HG02571 (cell line): ENCODE data around the gene CPA5.
"Not testable (repeated sequence)": the region's sequence is repeated elsewhere in the genome, so short reads cannot be mapped to it uniquely, and the experiment has no call there.

Experiments used
- ATAC-seq: cut with Tn5 transposase; IDR thresholded peaks from one replicate; pipeline ENCODE4 v1.9.1; 2021; ENCODE audit warnings: mild to moderate bottlenecking, moderate library complexity; ENCODE audit not compliant: unreplicated experiment

CPA5 gene, protein sequence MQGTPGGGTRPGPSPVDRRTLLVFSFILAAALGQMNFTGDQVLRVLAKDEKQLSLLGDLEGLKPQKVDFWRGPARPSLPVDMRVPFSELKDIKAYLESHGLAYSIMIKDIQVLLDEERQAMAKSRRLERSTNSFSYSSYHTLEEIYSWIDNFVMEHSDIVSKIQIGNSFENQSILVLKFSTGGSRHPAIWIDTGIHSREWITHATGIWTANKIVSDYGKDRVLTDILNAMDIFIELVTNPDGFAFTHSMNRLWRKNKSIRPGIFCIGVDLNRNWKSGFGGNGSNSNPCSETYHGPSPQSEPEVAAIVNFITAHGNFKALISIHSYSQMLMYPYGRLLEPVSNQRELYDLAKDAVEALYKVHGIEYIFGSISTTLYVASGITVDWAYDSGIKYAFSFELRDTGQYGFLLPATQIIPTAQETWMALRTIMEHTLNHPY

DNA sequence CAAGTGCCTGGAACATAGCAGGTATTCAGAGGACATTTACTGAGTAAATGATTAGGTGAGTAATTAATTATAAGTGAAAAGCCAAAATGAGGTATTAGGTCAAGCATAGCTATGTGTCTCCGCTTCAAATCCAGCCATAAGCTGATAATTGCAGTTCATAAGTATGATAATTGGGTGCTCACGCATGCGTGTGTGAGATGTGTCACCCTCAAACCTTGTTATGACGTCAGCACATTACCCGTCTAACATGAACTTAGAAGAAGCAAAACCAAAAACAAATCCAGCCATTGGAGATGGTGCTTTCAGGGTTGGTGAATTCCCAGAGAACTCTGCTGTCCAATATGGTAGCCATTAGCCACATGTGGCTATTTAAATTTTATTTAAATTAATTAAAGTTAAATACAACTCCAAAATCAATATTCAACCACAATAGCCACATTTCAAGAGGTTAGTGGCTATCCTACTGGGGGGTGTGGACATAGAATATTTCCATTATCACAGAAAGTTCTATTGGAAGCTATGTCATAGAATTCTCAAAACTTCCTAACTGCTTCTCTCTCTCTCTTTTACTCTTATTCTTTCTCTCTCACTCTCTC, at the start of gene CPA5:
TSS of gene CPA5 (plus strand) at position 546 of the 596 bp plus-strand sequence. CDS start 1,670 bp downstream, outside the sequence.
- ATAC-seq, result no peak

DNA sequence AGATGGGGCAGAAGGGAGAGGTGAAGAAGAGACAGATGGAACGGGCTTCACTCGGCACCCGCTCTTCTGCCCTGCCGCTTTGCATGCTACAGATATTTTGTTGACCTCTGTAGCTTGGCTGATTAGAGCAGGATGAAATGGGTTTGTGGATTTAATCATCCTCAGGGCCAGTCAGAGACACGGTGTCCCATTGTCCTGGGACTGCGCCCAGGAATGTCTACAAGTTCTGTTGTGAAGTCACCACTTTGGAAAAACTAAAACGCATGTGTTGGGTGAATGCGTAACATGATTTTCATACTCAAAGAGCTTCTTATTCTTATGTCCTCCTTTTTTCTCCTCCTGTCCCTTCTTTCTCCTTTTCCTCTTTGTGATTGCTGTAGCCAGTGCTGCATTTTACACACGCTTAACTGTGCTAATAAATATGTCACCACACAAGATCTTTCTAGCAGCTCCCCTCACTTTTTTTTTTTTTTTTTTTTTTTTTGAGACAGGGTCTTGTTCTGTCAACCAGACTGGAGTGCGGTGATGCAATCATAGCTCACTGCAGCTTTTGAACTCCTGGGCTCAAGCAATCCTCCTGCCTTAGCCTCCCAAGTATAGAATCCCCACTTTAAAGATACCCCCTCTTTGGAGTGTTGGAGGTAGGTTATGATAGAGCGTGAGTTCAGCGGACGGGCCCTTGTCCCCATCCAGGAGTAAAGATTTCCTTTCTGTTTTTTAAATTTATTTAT, 48.2 kb upstream of the CPA5 start:
- no peak for ATAC-seq

DNA sequence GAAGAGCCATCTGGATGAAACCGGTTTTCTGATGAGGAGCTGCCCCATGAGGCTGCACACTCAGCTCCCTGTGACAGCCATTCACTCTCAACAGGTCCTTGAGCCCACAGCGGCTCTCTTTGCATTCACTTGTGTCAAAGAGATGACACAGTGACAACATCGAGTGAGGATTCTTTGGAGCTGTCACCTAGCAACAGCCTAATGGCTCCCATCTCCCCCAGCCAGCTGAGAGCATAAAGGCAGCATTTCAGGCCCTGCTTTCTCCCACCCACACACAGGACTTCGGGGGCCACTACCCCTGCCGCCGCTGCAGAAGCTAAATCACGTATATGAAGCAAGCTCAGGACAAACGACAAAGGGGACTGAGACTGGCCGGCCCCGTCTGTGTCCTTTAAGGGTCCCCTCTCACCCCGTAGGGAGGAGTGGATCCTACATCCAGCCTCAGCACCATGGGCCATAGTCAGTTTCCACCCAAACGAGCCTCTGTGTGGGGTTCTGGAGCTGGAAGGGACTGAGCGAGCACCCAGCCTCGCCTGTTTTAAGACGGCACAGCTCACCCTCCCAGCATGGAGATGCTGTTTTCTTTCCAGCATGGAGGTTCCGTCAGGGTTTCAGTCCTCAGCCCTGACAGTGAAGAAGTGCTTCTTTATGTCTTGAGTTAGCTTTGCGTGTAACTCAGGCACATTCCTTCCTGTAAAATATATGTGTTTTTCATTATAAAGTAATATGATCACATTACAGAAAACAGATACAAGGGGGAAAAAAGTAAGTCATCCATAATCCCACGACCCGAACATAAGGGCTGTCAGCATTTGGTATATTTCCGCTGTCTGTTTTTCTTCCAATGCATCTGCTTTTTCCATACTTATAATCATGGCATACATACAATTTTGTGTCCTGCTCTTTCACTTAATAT, 46.7 kb upstream of the CPA5 start:
- no peak for ATAC-seq

DNA sequence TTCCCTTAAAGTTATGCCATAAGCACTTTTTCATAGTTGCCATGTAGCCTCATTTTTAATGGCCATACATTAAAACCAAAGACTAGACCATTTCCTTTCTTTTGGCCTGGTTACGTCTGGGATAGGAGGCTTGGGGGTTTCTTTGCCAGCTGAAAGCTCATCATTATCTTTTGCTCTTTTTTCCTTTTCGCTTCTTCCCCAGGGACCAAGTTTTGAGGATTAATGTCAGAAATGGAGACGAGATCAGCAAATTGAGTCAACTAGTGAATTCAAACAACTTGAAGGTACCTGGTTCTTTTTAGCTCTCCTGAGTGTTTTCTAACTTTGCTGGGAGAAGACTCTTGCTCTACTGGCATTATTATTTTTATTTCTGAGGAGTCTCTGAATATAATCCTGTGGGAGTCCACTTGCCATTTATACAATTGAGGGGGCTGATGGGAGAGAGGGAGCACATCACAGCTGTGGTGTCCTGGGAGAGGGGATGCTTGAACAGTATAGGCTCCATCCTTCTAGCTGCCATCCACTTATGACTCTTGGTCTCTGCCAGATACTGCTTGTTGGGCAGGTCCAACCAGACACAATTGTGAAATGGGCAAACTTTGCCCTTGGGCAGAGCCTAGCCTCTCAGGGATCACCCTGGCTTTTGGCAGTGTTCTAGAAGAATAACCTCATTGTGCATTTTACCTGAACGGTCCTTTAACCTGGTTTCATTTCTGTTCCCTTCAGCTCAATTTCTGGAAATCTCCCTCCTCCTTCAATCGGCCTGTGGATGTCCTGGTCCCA, 45.9 kb upstream of the CPA5 start:
- no peak for ATAC-seq

DNA sequence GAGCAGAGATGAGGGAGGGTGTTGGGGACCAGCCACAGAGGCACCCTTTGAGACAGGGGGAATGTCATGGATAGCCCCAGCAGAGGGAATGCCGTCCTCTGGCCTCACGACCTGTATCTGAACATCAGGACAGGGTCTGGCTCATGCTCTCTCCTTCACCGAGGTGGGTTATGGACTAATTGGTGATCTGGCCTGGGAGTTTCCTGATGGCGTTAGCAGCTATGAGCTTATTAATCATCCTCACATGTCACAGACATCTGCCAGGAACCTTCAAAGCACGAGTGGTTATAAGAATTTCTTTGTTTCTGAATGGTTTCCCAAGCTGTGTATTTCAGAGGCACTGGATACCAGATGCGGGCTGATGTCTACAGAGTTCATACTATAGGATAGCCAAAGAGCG, 44.8 kb upstream of the CPA5 start:
- ATAC-seq, result no peak

DNA sequence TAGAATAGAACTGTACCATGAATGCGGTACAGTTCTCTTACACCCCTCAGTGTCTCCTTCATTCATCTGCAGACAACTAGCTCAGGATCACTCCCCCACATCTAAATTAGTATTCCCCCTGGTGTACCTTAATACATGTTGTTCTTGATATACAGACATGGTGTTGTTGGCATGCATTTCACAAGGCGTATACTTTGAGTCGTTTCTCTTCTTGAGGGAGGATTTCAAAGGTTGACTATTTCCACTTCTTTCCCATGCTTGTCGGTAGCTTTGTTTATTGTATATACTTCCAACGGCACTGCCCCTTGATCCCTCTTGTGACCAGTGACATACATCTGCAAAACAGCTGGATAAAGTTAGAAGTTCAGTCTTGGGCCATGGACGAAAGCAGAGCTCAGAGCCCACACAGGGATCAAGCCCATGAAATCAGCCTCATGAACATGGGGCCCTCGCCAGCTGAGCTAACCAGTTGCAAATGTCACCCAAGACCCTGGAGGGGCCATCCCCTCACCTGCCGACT, 43.1 kb upstream of the CPA5 start:
- ATAC-seq, result no peak

DNA sequence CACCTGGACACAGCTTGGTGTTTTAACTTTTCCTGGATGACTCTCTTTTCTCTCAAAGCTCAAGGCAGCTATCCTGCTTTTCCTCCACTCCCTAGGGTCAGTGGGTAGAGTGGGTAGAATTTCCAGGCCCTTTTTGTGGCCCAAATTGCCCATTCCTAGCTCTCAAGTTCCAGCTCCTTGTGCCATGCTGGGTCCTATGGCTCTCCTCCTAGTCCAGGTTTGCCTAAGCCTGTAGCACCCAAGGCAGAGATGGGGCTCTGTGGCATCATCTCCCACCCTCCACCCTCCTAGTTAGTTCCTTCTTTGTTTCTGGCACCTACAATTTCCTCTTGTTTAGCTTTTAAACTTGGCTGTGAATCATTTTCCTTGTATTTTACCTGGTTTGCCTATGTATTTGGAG, 42.0 kb upstream of the CPA5 start:
- no peak for ATAC-seq

DNA sequence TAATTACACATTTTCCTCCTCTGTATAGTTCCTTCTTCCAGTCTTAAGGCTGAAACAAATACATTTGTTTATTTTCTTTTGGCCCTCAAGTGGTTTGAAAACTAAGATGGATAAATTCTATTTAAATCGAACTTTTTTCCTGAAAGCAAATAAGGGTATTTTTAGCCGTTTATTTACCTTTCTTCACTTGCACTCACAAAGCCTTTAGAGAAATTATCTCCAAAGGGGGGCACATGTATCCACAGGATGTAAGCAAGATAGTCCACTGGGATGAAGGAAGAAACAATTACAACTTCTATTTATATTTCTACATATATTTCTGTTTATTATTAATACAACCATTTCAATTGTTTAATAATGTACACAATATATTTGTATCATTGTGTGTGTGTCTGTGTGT, 41.5 kb upstream of the CPA5 start:
- ATAC-seq, result no peak

DNA sequence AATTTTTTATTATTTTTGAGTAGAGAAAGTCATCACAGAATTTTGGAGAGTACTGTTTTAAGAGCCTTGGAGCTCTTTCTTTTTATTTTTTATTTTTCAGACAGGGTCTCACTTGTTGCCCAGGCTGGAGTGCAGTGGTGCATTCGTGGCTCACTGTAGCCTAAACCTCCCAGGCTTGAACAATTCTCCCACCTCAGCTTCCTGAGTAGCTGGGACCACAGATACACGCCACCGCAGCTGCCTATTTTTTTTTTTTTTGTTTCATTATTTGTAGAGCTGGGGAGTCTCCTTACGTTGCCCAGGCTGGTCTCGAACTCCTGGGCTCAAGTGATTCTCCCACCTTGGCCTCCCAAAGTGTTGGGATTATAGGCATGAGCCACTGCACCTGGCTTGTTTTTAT, 41.1 kb upstream of the CPA5 start:
- no peak for ATAC-seq

DNA sequence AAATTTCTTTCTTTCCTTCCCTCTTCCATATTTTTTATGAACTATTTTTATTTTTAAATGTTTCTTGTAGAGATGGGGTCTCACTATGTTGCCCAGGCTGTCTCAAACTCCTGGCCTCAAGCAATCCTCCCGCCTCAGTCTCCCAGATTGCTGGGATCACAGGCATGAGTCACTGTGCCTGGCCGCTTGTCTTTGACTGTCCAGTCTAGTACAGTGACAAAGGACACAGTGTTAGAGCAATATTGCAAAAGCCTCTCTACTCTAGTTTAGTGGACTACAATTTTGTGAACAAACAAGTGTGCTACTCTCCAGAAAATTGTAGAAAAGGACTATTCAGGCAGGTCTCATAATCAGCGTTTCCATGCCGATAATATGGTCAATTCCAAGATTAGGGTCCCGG, 40.6 kb upstream of the CPA5 start:
- no peak for ATAC-seq

DNA sequence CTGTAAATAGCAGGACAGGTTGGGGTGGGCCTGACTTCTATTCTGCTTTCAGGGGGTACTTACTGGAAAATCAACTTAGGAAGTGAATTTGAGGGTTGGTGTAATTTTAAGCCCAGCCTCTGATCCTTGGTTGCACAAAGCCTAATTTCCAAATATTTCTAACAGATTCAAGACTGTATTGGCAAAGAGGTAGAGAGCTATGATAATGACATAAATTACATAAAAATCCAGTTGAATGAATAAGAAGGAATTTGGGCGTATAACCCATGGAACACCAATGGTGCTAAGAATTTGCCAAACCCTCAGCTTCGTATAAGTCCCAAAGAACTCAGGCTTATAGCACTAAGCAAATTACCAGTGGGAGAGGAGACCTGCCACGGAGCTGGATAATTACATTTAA, 39.7 kb upstream of the CPA5 start:
- no peak for ATAC-seq

DNA sequence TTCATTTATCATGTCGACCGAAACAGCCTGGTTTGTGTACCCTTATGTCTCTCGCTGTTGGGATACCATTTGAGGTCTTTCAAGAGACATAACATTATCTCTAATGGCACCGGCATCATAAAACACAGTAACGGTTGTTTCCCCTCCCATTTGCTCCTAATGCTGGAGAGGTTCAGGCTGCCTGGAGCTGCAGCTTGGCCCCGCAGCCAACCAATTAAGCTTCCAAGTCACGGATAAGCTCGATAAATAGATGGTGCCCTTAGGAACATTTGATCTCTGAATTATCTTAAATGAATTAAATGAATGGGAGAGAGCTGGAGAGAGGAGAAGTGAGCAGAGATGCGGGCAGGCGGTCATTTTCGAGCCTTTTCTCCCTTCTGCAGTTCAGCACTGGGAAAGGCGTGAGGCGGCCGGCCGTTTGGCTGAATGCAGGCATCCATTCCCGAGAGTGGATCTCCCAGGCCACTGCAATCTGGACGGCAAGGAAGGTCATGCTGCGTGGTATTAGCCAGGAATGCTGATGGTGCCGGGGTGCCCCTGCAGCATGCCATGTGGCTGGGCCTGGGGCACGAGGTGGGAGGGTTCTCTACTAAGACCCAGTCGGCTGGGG, 39.1 kb upstream of the CPA5 start:
- ATAC-seq, result no peak

DNA sequence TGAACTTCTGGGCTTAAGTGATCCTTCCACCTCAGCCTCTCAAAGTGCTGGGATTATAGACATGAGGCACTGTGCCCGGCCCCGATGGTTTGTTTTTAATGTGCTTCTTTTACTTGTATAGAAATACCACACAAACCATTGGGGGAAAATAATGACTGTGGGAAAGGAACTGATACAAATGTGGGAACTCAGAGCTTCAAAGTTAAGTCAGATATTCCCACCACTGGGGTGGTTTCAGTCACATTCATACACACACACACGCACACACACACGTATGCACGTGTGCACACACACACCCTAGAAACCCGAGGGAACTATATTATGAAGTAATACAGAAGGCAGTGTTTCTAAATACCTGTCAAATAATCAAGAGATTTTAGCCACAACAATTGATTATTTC, 34.6 kb upstream of the CPA5 start:
- no peak for ATAC-seq

DNA sequence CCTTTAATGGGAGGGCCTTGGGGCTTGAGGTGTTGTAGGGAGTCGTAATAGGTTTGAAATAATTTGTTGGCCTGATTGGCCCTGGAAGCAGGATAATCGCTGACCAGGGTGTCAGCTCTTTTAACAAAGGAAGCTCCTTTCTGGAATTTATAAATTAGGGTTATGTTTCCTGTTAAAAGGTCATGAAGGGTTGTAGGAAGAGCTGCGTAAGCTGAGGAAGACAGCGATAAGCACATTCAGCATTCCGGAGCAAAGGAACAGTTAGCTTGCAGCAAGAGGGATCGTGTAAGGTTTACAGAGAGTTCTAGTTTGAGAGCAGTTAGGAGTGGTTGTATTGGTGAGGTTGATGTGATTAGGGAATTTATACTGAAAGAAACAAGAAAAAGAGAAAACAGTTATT, 30.3 kb upstream of the CPA5 start:
- ATAC-seq, result no peak

DNA sequence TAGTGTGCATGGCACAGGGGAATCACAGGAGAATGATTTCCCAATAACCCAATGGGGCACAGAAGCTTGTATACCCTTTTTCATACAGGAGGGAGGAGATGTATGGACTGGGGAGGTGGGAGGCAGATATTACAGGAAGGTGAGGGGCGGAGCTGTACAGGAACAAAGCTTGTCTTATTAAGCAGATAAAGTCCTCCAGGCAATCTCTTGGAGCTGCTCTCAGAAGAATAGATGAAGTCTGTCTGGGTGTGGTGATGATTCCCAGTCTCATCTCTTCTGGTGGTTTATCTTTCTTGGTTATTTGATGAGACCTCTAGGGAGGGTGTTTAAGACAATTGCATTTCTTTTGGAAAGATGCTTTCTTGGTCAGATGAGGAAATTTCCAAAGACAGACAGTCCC, 25.1 kb upstream of the CPA5 start:
- ATAC-seq, result no peak

DNA sequence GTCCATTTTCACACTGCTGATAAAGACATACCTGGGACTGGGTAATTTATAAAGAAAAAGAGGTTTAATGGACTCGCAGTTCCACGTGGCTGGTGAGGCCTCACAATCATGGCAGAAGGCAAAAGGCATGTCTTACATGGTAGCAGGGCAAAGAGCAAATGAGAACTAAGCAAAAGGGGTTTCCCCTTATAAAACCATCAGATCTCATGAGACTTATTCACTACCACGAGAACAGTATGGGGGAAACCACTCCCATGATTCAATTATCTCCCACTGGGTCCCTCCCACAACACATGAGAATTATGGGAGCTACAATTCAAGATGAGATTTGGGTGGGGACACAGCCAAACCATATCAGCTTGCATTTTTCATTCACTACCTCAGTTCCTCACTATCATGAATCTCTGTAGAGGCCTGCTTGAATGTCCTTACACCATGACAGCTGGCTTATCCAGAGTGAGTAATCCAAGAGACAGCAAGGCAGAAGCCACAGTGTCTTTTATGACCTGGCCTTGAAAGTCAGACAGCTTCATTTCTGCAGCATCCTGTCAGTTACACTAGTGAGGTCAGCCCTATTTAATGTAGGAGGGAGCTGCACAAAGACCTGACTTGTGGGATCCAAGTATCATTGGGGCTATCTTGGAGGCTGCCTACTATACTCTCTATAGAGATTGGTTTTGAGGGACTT, 22.9 kb upstream of the CPA5 start:
- ATAC-seq, result not testable (repeated sequence)

DNA sequence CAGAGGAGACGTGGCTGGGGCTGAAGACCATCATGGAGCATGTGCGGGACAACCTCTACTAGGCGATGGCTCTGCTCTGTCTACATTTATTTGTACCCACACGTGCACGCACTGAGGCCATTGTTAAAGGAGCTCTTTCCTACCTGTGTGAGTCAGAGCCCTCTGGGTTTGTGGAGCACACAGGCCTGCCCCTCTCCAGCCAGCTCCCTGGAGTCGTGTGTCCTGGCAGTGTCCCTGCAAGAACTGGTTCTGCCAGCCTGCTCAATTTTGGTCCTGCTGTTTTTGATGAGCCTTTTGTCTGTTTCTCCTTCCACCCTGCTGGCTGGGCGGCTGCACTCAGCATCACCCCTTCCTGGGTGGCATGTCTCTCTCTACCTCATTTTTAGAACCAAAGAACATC, 22.0 kb upstream of the CPA5 start:
- ATAC-seq, result no peak

DNA sequence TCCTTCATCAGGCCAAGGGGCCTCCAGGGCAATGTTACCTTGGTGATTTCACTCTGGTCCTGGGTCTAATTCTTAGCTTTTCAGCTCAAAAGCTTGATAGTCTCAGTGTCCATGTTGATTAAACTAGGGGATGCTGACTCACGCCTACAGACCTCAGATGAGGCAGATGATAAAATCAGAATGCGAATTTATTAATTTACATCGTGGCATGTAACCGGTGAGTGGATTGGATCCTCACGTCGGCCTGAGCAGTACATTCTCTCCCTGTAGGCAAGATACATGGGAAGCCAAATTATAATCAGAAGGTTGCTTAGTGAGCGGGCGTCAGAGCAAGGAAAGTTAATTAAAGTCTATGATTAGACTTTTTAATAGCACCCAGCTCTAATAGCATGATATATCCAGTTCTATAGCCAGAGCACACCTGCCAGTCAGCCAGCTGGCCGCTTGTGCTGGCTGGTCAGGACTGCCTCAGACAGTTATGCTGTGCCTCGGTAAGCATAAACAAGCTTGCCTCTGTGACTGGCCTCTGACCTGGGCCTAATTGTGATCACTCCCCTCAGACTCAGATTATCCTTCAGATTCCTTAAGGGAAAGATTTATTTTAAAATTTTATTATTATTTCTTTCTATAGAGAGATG, 20.2 kb upstream of the CPA5 start:
- ATAC-seq, result no peak
